Hepatocyte (in vitro differentiated cells): ENCODE results near the gene TCF12. TPM values are rescaled to one million over a fixed set of nuclear protein-coding genes. Genes with fewer than 3 reads are reported as not detected.

Experiments used
- DNase-seq: peaks from one replicate; pipeline ENCODE4 v3.0.0-alpha.2; 2016; ENCODE audit warnings: low spot score
- H2AFZ ChIP-seq: fragments of 200-600 bp; sonication (generic); 2 replicates; pipeline ENCODE4 v1.6.0; 2016; ENCODE audit warnings: antibody characterized with exemption, mild to moderate bottlenecking
- H3K27ac ChIP-seq: fragments of 200-600 bp; sonication (generic); 2 replicates; pipeline ENCODE4 v1.5.1; 2016; ENCODE audit warnings: mild to moderate bottlenecking
- H3K27me3 ChIP-seq: fragments of 200-600 bp; sonication (generic); 2 replicates; pipeline ENCODE4 v1.6.1; 2016
- H3K36me3 ChIP-seq: fragments of 200-600 bp; sonication (generic); replicated peaks from 2 replicates; pipeline ENCODE4 v1.5.1; 2016; ENCODE audit warnings: low read depth; ENCODE audit not compliant: insufficient read depth
- H3K4me1 ChIP-seq: fragments of 200-600 bp; sonication (generic); 2 replicates; pipeline ENCODE4 v1.5.1; 2016; ENCODE audit warnings: mild to moderate bottlenecking, moderate library complexity; ENCODE audit not compliant: insufficient read depth
- H3K4me2 ChIP-seq: fragments of 200-600 bp; sonication (generic); 2 replicates; pipeline ENCODE4 v1.6.0; 2016
- H3K4me3 ChIP-seq: fragments of 200-600 bp; sonication (generic); 2 replicates; pipeline ENCODE4 v1.5.1; 2016; ENCODE audit warnings: mild to moderate bottlenecking
- H3K79me2 ChIP-seq: fragments of 200-600 bp; sonication (generic); 2 replicates; pipeline ENCODE4 v1.6.0; 2017; ENCODE audit warnings: mild to moderate bottlenecking
- H3K9me2 ChIP-seq: fragments of 200-600 bp; sonication (generic); replicated peaks from 2 replicates; pipeline ENCODE4 v1.6.0; 2017; ENCODE audit warnings: mild to moderate bottlenecking; ENCODE audit not compliant: insufficient read depth
- H3K9me3 ChIP-seq: fragments of 200-600 bp; sonication (generic); 2 replicates; pipeline ENCODE4 v1.5.1; 2016; ENCODE audit warnings: low read depth, mild to moderate bottlenecking
- H4K20me1 ChIP-seq: fragments of 200-600 bp; sonication (generic); 2 replicates; pipeline ENCODE4 v1.6.0; 2016; ENCODE audit warnings: mild to moderate bottlenecking; ENCODE audit not compliant: insufficient read depth, poor library complexity, severe bottlenecking
- CTCF ChIP-seq: fragments of 200-600 bp; sonication (generic); IDR thresholded peaks from 2 replicates; pipeline ENCODE4 v1.5.1; 2016; ENCODE audit warnings: antibody characterized with exemption, mild to moderate bottlenecking; ENCODE audit not compliant: poor library complexity
- EZH2 ChIP-seq: fragments of 200-600 bp; sonication (generic); IDR thresholded peaks from 2 replicates; pipeline ENCODE4 v1.6.1; 2016; ENCODE audit warnings: antibody characterized with exemption, mild to moderate bottlenecking, borderline replicate concordance
- EZH2phosphoT487 ChIP-seq: fragments of 200-600 bp; sonication (generic); IDR thresholded peaks from one replicate; pipeline ENCODE4 v1.6.1; 2018; ENCODE audit warnings: antibody characterized with exemption, mild to moderate bottlenecking, low read depth, moderate library complexity; ENCODE audit not compliant: unreplicated experiment, severe bottlenecking
- WGBS: methylation state at CpG from one replicate; pipeline ENCODE4 v1.1.6; 2016; ENCODE audit warnings: low lambda C conversion rate; ENCODE audit errors: missing lambda C conversion rate; 5-methylcytosine and 5-hydroxymethylcytosine counted together
- polyA plus RNA-seq: library from polyadenylated mRNA; unstranded; fragments of >200 nt; fragmentation: Nextera tagmentation; extraction: Ambion mirVana; gene quantifications from 2 replicates; pipeline ENCODE4 v1.2.1, GENCODE V29; 2016
- total RNA-seq: library from RNA; depleted of rRNA; stranded (reverse); fragments of >200 nt; gene quantifications from 2 replicates; pipeline ENCODE4 v1.2.3, GENCODE V29; 2014

TCF12 gene
- total and polyA plus RNA-seq, 2 experiments from 2014 or later = 42.0 to 93.2 TPM

- H2AFZ ChIP-seq = peak overlapping the region; percentile 68
- no peak for TF ChIP-seq CTCF
- TF ChIP-seq EZH2phosphoT487 = no peak
- no peak for TF ChIP-seq EZH2
- WGBS = 50% methylated on average over 5 of the region's 5 CpGs
Measured at GRCh38 chr15:56887782-56888438, 30.5 kb upstream of the TCF12 start.

DNA sequence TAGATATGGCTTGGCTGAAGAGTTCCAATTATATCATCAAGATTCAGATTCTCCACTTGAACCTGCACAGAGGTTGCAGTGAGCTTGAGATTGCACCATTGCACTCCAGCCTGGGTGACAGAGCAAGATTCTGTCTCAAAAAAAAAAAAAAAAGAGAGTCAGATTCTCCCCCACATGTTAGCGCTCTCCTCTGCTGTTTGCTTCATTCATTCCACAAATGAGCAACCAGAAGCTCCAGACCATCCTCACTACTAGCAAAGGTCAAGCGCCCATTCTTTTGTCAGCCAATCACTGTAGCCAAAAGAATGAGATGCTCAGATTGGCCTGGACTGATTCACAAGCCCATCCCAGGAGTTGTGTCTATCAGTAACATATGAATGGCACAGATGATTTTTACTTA, 28.4 kb upstream of the TCF12 start:
- Histone ChIP-seq H3K4me3 (no peak overlapping the region), H3K36me3 (no peaks in the 10 kb centered on the region), H3K27ac (no peak overlapping the region), H3K9me2 (no peaks in the 10 kb centered on the region), H3K9me3 (no peaks in the 10 kb centered on the region), H3K4me2 (no peak overlapping the region), H2AFZ (no peak overlapping the region), H3K4me1 (peaks cover 11% of the 10 kb centered on the region), H4K20me1 (no peaks in the 10 kb centered on the region), H3K27me3 (no peaks in the 10 kb centered on the region), H3K79me2 (peaks cover 3% of the 10 kb centered on the region)
- 96% methylated on average over 2 of the region's 2 CpGs for WGBS
- TF ChIP-seq EZH2phosphoT487 (no peak), CTCF (no peak), EZH2 (no peak)
- DNase-seq = no peak

More at GRCh38 chr15:56887782-56888438, 30.5 kb upstream of the TCF12 start:
- Histone ChIP-seq H3K9me3 (no peaks in the 10 kb centered on the region), H3K4me1 (peaks cover 11% of the 10 kb centered on the region), H3K36me3 (no peaks in the 10 kb centered on the region), H3K4me3 (peak overlapping the region; percentile 59), H3K4me2 (peak overlapping the region; percentile 77), H3K9me2 (no peaks in the 10 kb centered on the region), H3K27ac (peak overlapping the region; percentile 99), H4K20me1 (no peaks in the 10 kb centered on the region), H3K79me2 (peaks cover 3% of the 10 kb centered on the region), H3K27me3 (no peaks in the 10 kb centered on the region)
- no peak for DNase-seq

GRCh38 chr15:56891852-56892440, 26.5 kb upstream of the TCF12 start:
- H3K4me2 ChIP-seq = no peak overlapping the region
- no peaks in the 10 kb centered on the region for H3K9me2 ChIP-seq
- H3K36me3 ChIP-seq = no peaks in the 10 kb centered on the region
- H3K4me1 ChIP-seq = peaks cover 11% of the 10 kb centered on the region
- no peaks in the 10 kb centered on the region for H4K20me1 ChIP-seq
- H2AFZ ChIP-seq = no peak overlapping the region
- no peaks in the 10 kb centered on the region for H3K27me3 ChIP-seq
- no peak overlapping the region for H3K4me3 ChIP-seq
- H3K9me3 ChIP-seq = no peaks in the 10 kb centered on the region
- no peak for TF ChIP-seq EZH2phosphoT487
- no peak for TF ChIP-seq EZH2
- no peak for TF ChIP-seq CTCF
- H3K79me2 ChIP-seq = peaks cover 3% of the 10 kb centered on the region
- DNase-seq = no peak
- no peak overlapping the region for H3K27ac ChIP-seq
